AG04450 (cell line): ENCODE data around the gene RASL11A. TPM values are rescaled to one million over a fixed set of nuclear protein-coding genes. Genes with fewer than 3 reads are reported as not detected.

Experiments
- CTCF ChIA-PET: fragments of 300-600, 350-600 bp; formaldehyde crosslinking; extraction: SDS; loops from one replicate; lab custom pipeline; 2022; ENCODE audit warnings: antibody characterized with exemption, inconsistent platforms; lab: Charles Lee
- POLR2A ChIA-PET: fragments of 350-600 bp; formaldehyde crosslinking; extraction: SDS; loops from one replicate; lab custom pipeline; 2021; ENCODE audit warnings: antibody characterized with exemption, inconsistent platforms; lab: Yijun Ruan, JAX
- DNase-seq: peaks from one replicate; pipeline ENCODE4 v3.0.0-alpha.2; 2011; ENCODE audit warnings: low read depth, low spot score
- H3K27ac ChIP-seq: one replicate; pipeline ENCODE4 v1.5.1; 2012; ENCODE audit warnings: low read depth, low read length, control low read depth
- H3K27me3 ChIP-seq: one replicate; pipeline ENCODE4 v1.6.0; 2012; ENCODE audit warnings: low read length; ENCODE audit not compliant: control insufficient read depth, insufficient read depth
- H3K4me3 ChIP-seq: 2 replicates; pipeline ENCODE4 v1.5.1; 2011; ENCODE audit warnings: mild to moderate bottlenecking, low read depth, low read length, control low read depth
- H3K9me3 ChIP-seq: 2 replicates; pipeline ENCODE4 v1.5.1; 2012; ENCODE audit warnings: low read length; ENCODE audit not compliant: control insufficient read depth, insufficient read depth
- polyA plus RNA-seq: library from polyadenylated mRNA; depleted of rRNA; stranded (reverse); fragments of >200 nt; gene quantifications from 2 replicates; pipeline ENCODE4 v1.2.3, GENCODE V29; 2011
- TF ChIP-seq, protein P1 (sequence below): IDR thresholded peaks from 2 replicates; pipeline ENCODE4 v1.5.1; 2011; ENCODE audit warnings: low read depth, low read length, control low read depth, inconsistent platforms

Gene RASL11A
- polyA plus RNA-seq, 1 experiment = 13.5 TPM

DNA sequence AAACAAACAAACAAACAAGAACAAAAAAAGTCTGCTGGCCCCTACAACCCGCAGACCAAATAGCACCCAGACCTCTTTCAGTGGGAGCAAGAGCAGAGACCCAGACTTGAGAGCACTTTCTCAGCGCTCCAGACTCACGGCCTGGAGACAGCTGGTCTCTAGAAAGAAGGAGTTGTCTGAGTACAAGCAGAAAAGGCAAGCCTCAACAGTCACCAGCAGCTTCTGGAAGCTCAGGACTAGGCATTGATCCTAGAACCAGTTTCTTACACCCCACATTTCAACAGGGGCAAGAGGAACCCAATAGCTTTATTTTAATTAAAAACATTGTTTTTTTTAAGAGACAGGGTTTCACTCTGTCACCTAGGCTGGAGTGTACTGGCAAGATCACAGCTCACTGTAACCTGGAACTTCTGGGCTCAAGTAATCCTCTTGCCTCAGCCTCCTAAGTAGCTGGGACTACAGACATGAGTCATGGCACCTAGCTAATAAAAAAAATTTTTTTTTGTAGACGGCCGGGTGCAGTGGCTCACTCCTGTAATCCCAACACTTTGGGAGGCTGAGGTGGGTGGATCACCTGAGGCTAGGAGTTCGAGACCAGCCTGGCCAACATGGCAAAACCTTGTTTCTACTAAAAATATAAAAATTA, 30.4 kb downstream of the RASL11A start:
- TF ChIP-seq, protein P1, sequence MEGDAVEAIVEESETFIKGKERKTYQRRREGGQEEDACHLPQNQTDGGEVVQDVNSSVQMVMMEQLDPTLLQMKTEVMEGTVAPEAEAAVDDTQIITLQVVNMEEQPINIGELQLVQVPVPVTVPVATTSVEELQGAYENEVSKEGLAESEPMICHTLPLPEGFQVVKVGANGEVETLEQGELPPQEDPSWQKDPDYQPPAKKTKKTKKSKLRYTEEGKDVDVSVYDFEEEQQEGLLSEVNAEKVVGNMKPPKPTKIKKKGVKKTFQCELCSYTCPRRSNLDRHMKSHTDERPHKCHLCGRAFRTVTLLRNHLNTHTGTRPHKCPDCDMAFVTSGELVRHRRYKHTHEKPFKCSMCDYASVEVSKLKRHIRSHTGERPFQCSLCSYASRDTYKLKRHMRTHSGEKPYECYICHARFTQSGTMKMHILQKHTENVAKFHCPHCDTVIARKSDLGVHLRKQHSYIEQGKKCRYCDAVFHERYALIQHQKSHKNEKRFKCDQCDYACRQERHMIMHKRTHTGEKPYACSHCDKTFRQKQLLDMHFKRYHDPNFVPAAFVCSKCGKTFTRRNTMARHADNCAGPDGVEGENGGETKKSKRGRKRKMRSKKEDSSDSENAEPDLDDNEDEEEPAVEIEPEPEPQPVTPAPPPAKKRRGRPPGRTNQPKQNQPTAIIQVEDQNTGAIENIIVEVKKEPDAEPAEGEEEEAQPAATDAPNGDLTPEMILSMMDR = no peak
- ChIA-PET CTCF (interaction anchor here (3.1 kb wide), 1 partner anchor 354 kb away, joined by 14 read pairs; no protein-coding TSS in a partner anchor), POLR2A (no interaction called here)
- H3K27ac ChIP-seq = no peak overlapping the region
- H3K27me3 ChIP-seq = peaks cover 12% of the 10 kb centered on the region
- DNase-seq = no peak
- no peak overlapping the region for H3K4me3 ChIP-seq
- H3K9me3 ChIP-seq = no peaks in the 10 kb centered on the region

GRCh38 chr13:27302643-27303262, 32.1 kb downstream of the RASL11A start:
- H3K4me3 ChIP-seq = no peak overlapping the region
- DNase-seq = no peak
- TF ChIP-seq, protein P1 = no peak
- peaks cover 20% of the 10 kb centered on the region for H3K27me3 ChIP-seq
- no peak overlapping the region for H3K27ac ChIP-seq
- ChIA-PET POLR2A (no interaction called here), CTCF (interaction anchor here (0.6 to 3.1 kb wide), 4 partner anchors 36 to 356 kb away, joined by 3 to 14 read pairs (median 4); no protein-coding TSS in a partner anchor)
- no peaks in the 10 kb centered on the region for H3K9me3 ChIP-seq

GRCh38 chr13:27304099-27304498, 33.5 kb downstream of the RASL11A start:
- TF ChIP-seq, protein P1 = no peak
- no peak for DNase-seq
- Histone ChIP-seq H3K27me3 (peaks cover 14% of the 10 kb centered on the region), H3K4me3 (no peak overlapping the region), H3K27ac (no peak overlapping the region), H3K9me3 (no peaks in the 10 kb centered on the region)
- ChIA-PET POLR2A (no interaction called here), CTCF (no interaction called here)

- Histone ChIP-seq H3K9me3 (no peaks in the 10 kb centered on the region), H3K27me3 (peaks cover 11% of the 10 kb centered on the region), H3K4me3 (no peak overlapping the region), H3K27ac (no peak overlapping the region)
- ChIA-PET CTCF (no interaction called here), POLR2A (interaction anchor here (0.6 kb wide), 1 partner anchor 348 kb away, joined by 4 read pairs; no protein-coding TSS in a partner anchor)
- no peak for DNase-seq
- TF ChIP-seq, protein P1 = no peak
These were observed 34.0 kb downstream of the RASL11A start for GRCh38 chr13:27304611-27305010.

- Histone ChIP-seq H3K9me3 (no peaks in the 10 kb centered on the region; the same call in 1 of the 2 replicates), H3K4me3 (no peak overlapping the region), H3K27me3 (peaks cover 11% of the 10 kb centered on the region), H3K27ac (no peak overlapping the region)
- POLR2A ChIA-PET = no interaction called here
- TF ChIP-seq, protein P1 = no peak
- CTCF ChIA-PET = no interaction called here
- no peak for DNase-seq
These were observed 35.7 kb downstream of the RASL11A start for GRCh38 chr13:27306364-27306763.
